Measurements from ENCODE around the gene CD2BP2. TPM values are rescaled to one million over a fixed set of nuclear protein-coding genes. Genes with fewer than 3 reads are reported as not detected.

Gene CD2BP2
- total RNA-seq, 2 donors from 2014 or later: 57.3 to 64.4 TPM

DNA sequence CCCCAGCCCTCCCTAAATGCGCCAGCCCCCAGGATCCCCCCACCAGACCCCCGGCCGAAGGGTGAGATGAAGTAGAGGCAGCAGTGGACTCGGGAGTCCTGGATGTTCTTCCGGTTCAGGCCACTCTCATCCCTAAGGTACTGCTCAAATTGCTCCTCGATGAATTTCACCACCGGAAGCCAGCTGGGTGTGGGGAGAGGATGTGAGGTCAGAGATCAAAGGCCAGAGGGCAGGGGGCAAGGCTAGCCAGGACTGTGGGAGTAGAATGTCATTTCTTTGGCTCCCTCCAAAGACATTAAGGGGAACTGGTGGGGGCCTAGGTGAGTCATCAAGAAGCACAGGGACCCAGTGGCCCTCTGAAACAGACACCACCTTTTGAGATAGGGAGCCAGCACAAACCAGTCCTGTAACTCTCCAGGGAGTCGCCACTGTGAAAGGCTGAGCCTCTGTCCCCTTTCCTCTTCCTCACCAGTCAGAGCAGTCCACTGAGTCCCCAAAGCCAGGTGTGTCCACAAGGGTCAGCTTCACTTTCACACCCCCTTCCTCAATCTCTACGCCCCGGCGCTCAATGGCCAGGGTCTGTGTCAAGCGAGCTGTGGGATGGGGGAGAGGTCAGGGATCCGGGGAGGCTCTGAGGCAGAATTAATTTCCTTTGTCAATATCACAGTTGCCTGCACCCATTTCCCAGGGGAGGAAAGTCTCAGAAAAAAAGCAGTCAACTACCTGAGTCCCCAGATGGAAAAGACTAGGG lies 26.4 kb upstream of the CD2BP2 start:
- DNase-seq (ENCODE audit: low spot score in 2 of 2) (no peak), ATAC-seq (no peak)
- H3K27ac Mint-ChIP-seq: peak overlapping the region; percentile 82 to 98
- H3K36me3 Mint-ChIP-seq: peaks cover 26 to 28% of the 10 kb centered on the region in 2 donors
- H3K9me3 Mint-ChIP-seq: no peaks in the 10 kb centered on the region

DNA sequence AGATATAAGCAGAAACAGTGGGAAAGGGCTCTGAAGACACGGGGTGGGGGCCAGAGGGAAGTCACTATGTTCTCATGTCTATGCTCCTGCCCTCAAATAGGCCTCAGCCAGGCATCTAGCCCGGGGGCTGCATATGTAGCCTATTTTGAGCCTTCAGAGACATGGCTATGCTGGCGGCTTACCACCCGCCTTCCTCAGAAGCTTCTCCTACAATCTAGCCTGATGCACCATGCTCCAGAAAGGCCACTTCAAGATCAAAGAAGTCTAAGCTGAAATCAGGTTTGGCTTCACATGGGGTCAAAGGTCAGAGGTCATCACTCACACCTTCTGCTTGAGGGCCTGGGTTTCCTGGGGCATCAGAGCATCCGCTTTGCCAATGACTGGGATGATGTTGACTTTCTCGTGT lies 25.7 kb upstream of the CD2BP2 start:
- no peak for ATAC-seq
- Mint-ChIP-seq H3K27ac (peak overlapping the region; percentile 60 to 98), H3K9me3 (no peaks in the 10 kb centered on the region), H3K36me3 (peaks cover 26 to 28% of the 10 kb centered on the region in 2 donors)
- no peak for DNase-seq (ENCODE audit: low spot score in 2 of 2)

DNA sequence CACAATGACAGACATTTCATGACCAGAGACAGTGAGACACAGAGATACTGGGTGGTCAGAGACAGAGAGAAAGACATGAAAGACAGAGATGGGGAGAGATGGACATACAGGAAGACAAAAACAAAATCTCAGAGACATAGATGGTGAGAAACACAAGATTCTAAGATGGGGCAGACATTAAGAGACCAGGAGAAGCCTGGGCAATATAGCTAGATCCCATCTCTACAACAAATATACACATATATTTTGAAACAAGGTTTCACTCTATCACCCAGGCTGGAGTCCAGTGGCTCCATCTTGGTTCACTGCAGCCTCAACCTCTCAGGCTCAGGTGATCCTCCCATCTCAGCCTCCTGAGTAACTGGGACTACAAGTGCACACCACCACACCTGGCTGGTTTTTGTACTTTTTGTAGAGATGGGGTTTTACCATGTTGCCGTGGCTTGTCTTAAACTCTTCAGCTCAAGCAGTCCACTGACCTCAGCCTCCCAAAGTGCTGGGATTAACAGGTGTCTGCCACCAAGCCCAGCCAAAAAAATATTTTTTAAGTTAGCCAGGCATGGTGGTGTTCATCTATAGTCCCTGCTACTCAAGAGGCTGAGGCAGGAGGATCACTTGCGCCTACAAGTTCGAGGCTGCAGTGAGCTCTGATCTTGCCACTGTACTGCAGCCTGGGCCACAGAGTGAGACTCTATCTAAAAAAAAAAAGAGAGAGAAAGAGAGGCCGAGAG lies 25.1 kb upstream of the CD2BP2 start:
- Mint-ChIP-seq H3K9me3 (no peaks in the 10 kb centered on the region), H3K27ac (peak overlapping the region; percentile 98 to 99), H3K36me3 (peaks cover 26 to 28% of the 10 kb centered on the region in 2 donors)
- no peak for DNase-seq (ENCODE audit: low spot score in 2 of 2)
- no peak for ATAC-seq

DNA sequence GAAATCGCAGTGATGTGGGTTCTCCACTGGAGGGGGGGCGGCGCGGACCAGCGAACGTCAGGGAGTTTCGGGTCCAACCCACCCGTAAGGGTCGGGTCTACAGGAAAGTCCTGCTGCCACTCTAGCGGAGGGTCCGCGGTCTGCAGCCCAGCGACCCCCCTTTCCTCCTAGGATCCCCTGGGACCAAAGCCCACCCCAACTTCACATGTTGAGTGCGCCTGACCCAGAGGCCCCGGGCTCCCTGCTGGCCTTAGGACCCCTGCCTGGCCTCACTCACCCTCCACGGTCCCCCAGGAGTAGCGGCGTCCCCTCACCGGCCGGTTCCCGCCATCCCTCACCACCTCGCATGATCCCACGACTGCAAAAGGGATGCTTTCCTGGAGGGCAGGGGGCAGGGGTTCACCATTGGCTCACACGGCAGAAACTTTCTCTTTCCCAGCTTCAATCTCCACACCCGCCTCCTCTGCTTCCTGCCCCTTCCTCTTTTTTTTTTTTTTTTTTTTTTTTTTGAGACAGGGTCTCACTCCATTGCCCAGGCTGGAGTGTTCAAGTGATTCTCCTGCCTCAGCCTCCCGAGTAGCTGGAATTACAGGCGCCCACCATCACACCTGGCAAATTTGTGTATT lies 24.2 kb upstream of the CD2BP2 start:
- no peaks in the 10 kb centered on the region for H3K9me3 Mint-ChIP-seq
- ATAC-seq (no peak), DNase-seq (ENCODE audit: low spot score in 2 of 2) (no peak)
- H3K27ac Mint-ChIP-seq: peak overlapping the region; percentile 98 to 99
- peaks cover 26 to 28% of the 10 kb centered on the region in 2 donors for H3K36me3 Mint-ChIP-seq

DNA sequence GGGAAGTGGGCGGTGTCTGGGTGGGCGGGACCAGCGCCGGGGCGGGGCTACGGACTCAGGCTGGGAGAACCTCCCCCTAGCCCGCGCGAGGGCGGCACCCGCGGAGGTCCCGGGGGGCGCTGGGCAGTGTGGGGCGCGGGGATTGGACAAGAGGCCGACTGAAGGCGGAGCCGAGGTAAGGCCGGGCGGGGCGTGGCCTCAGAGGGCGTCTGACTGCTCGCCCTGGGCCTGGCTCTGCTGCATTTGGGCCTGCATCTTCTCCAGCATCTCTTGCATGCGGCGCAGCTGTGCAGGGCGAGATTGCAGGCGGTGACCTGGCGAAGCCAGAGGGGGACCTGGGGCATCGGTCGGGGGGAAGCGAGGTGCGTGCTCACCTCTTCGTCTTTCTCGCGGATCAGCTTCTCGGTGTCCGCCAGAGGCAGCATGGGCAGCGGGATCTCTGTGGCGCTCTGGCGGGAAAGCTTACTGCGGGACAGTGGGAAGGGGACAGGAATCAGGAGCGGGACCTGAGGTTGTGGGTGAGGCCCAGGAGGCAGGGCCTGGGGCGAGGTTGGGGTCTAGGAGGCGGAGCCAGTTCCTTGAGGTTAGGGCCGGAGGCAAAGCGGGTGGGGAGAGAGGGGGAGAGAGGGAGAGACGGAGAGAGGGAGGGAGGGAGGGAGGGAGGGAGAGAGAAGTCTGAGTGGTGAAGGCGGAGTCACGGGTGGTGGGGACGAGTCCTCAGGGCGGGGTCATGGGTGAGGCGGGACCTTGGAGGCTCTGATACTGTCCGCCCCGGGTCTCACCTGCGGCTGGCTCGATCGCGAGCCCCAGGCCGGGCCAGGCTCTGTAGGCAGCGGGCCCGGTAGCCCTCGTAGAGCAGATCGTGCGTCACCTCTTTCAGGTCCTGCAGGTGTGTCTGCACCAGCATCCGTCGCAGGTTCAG lies 23.4 kb upstream of the CD2BP2 start:
- ATAC-seq: peak; percentile 82 to 90
- peak overlapping the region; percentile 98 to 99 for H3K27ac Mint-ChIP-seq
- peak; percentile 97 to 98 for DNase-seq (ENCODE audit: low spot score in 2 of 2)
- no peaks in the 10 kb centered on the region for H3K9me3 Mint-ChIP-seq
- peaks cover 21 to 28% of the 10 kb centered on the region in 2 donors for H3K36me3 Mint-ChIP-seq

DNA sequence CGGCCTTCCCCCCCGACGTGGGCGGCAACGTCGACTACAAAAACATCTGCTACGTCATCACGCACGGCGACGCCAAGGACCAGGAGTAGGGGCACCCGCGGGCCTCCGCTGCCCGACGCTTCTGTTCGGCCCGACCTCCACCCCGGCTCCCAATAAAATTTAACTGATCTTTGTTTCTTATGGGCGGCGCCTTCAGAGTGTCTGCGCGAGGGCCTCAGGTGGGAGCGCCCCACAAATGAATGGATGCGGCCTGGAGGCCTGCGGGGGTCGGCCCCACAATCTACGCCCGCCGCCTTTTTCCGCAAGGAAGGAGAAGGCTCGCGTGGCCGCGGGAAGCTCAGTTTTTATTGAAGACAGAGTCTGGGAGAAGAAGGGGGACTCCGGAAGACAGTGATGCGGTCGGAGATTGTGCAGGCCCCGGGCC lies 22.7 kb upstream of the CD2BP2 start:
- H3K9me3 Mint-ChIP-seq: no peaks in the 10 kb centered on the region
- DNase-seq (ENCODE audit: low spot score in 2 of 2) (peak; percentile 80 to 90), ATAC-seq (peak; percentile 62)
- peak overlapping the region; percentile 98 to 99 for H3K27ac Mint-ChIP-seq
- H3K36me3 Mint-ChIP-seq: peaks cover 16 to 28% of the 10 kb centered on the region in 2 donors

DNA sequence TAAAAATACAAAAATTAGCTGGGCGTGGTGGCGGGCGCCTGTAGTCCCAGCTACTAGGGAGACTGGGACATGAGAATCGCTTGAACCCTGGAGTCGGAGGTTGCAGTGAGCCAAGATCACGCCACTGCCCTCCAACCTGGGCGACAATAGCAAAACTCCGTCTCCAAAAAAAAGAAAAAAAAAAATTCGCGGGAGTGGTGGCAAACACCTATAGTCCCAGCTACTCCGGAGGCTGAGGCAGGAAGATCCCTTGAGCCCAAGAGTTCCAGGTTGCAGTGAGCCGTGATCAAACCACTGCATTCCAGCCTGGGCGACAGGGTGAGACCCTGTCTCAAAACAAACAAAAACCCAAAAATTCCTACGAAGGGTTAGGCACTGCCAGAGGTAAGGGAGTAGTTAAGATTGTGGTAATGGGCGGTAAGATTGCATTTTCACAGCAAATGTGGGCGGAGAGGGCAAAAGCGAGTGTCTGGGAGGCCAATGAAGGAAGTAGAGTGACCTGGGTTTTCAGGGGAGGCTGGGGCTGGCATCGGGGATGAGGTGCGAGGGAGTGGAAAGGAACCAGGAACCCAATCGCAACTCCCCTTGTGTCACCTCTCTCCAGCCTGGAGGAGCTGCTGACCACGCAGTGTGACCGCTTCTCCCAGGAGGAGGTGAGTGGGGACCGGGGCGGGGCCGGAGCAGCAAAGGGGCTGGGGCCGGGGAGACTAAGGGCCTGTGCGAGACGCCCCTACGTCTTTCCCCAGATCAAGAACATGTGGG lies 22.1 kb upstream of the CD2BP2 start:
- Mint-ChIP-seq H3K27ac (peak overlapping the region; percentile 98 to 99), H3K36me3 (peaks cover 12 to 28% of the 10 kb centered on the region in 2 donors), H3K9me3 (no peaks in the 10 kb centered on the region)
- no peak for DNase-seq (ENCODE audit: low spot score in 2 of 2)
- no peak for ATAC-seq

DNA sequence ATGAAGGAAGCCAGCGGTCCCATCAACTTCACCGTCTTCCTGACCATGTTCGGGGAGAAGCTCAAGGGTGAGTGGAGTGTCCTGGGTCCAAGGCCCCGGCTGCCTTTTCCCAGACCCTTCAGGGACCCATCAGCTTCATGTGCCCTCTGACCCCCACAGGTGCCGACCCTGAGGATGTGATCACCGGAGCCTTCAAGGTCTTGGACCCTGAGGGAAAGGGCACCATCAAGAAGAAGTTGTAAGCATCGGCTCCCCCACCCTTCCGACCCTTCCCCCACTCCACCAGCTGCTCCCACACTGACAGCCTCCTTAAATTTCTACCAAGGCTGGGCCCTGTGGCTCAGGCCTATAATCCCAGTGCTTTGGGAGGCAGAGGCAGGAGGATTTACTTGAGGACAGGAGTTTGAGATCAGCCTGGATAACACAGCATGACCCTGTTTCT lies 21.4 kb upstream of the CD2BP2 start:
- H3K36me3 Mint-ChIP-seq: peaks cover 8 to 24% of the 10 kb centered on the region in 2 donors
- ATAC-seq: no peak
- DNase-seq (ENCODE audit: low spot score in 2 of 2): peak in 1 of 2 donors; percentile 52
- peak overlapping the region in 1 of 2 donors; percentile 98 for H3K27ac Mint-ChIP-seq
- no peaks in the 10 kb centered on the region for H3K9me3 Mint-ChIP-seq

DNA sequence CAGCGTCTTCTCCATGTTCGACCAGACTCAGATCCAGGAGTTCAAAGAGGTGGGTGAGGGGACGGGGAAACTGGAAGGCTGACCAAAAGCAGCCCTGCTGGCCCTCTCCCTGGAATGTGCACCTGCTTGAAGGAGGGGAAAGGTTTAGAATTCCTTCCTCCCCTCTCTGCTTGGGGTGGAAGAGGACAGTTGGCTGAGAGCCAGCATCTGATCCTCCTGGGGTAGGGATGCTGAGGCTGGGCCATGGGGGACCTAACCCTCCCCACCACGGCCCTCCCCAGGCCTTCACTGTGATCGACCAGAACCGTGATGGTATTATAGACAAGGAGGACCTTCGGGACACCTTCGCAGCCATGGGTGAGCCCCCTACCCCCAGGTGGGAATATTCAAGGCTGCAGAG lies 20.8 kb upstream of the CD2BP2 start:
- ATAC-seq (no peak), DNase-seq (ENCODE audit: low spot score in 2 of 2) (no peak)
- Mint-ChIP-seq H3K36me3 (peaks cover 7 to 22% of the 10 kb centered on the region in 2 donors), H3K27ac (peak overlapping the region; percentile 69 to 98), H3K9me3 (no peaks in the 10 kb centered on the region)

DNA sequence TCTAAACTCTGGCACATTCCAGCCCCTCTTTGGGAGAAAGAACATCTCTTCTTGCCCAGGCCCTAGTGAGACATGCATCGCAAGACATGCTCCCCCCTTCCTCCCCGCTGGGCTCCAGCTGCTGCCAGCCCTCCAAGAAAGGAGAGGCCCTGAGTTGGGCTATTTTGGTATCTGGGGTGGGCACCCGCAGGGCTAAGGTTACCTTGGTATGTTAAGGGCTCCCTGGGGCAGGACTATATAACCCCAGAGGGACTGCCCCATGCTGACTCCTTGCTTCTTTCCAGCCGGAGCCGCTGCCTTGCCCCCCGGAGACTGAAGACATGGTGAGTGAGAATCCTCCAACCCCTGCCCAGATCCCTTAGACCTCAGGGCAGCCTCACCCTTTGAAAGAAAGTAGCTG lies 19.4 kb upstream of the CD2BP2 start, which contains the start of gene MYL11:
Gene MYL11, plus strand, starts transcription at position 265 of the 400 bp plus-strand sequence. Its CDS starts 56 bp downstream, at position 321.
- peaks cover 1 to 14% of the 10 kb centered on the region in 2 donors for H3K36me3 Mint-ChIP-seq
- peak within 1 kb of the TSS; percentile 94 to 98 for H3K27ac Mint-ChIP-seq
- ATAC-seq (no peak), DNase-seq (ENCODE audit: low spot score in 2 of 2) (no peak)
- no peaks in the 10 kb centered on the region for H3K9me3 Mint-ChIP-seq

DNA sequence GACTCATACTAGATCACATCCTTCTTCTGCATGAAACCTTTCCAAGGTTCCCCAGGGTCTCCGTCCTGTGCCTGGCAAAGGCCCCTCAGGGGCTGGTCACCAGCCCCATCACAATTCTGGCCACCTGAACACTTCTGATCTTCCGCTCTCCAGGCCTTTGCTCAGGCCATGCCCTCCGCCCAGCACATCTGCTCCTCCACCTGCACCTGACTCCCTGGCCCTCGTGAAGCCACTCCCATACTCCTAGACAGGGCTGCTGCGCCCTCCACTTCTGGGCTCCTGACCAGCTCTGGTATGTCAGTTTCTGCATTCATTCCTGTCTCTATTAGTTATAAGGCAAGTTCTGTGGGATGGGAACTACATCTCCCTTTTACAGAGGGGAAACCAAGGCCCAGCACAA lies 17.6 kb upstream of the CD2BP2 start:
- H3K9me3 Mint-ChIP-seq: no peaks in the 10 kb centered on the region
- ATAC-seq: no peak
- DNase-seq (ENCODE audit: low spot score in 2 of 2): peak in 1 of 2 donors; percentile 53
- H3K36me3 Mint-ChIP-seq: peaks cover 16 to 17% of the 10 kb centered on the region in 2 donors
- H3K27ac Mint-ChIP-seq: peak overlapping the region; percentile 70 to 88

DNA sequence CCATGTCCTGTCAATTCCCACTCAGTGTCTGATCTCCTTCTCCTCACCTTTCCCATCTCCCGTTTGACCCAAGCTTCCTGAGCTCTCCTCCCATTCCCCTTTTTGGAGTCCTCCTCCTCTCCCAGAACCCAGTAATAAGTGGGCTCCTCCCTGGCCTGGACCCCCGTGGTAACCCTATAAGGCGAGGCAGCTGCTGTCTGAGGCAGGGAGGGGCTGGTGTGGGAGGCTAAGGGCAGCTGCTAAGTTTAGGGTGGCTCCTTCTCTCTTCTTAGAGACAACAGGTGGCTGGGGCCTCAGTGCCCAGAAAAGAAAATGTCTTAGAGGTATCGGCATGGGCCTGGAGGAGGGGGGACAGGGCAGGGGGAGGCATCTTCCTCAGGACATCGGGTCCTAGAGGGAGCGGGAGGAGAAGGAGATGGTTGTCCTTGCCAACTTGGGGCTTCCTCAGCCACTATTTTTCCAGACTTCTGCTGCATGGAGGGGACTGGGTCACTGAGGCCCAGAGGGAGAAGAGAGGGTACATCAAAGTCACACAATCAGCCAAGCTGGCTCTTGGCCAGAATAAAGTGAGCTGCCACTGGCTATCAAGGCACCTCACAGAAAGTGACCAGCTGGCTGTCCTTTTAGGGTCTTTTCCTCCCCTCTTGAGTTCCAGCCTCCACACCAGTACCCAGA lies 17.1 kb upstream of the CD2BP2 start:
- ATAC-seq: no peak
- DNase-seq (ENCODE audit: low spot score in 2 of 2): peak in 1 of 2 donors; percentile 54
- H3K27ac Mint-ChIP-seq: peak overlapping the region; percentile 88 to 96

DNA sequence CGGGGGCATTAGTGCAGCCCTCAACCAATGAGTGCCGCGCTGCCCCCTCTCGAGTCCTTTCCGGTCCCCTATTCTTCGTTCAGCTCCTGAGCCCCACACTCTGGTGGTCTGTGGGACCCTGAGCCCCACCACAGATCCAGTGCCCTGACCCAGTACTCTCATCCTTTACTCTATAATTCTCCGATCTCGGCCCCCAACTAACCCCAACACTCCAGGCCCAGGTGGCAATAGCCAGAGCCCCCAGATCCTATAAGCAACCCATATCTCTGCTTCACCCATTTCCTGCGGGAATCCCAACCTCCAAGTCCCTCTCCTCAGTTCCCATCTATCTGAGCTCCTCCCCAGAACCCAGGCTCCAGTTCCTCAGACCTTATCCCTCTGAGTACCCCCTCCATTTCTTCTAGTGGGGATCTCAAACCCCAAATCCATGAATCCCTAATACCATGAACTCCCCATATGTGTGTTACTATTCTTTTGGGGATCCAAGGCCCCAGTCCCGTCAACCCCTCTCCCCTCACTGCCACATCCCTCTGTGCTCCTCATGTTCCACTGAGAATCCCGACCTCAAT lies 16.2 kb upstream of the CD2BP2 start:
- ATAC-seq (no peak), DNase-seq (ENCODE audit: low spot score in 2 of 2) (no peak)
- peaks cover 16 to 17% of the 10 kb centered on the region in 2 donors for H3K36me3 Mint-ChIP-seq
- peak overlapping the region; percentile 88 to 96 for H3K27ac Mint-ChIP-seq
- H3K9me3 Mint-ChIP-seq: no peaks in the 10 kb centered on the region

More for the DNA sequence above, 17.1 kb upstream of the CD2BP2 start:
- no peaks in the 10 kb centered on the region for H3K9me3 Mint-ChIP-seq
- peaks cover 16 to 17% of the 10 kb centered on the region in 2 donors for H3K36me3 Mint-ChIP-seq

DNA sequence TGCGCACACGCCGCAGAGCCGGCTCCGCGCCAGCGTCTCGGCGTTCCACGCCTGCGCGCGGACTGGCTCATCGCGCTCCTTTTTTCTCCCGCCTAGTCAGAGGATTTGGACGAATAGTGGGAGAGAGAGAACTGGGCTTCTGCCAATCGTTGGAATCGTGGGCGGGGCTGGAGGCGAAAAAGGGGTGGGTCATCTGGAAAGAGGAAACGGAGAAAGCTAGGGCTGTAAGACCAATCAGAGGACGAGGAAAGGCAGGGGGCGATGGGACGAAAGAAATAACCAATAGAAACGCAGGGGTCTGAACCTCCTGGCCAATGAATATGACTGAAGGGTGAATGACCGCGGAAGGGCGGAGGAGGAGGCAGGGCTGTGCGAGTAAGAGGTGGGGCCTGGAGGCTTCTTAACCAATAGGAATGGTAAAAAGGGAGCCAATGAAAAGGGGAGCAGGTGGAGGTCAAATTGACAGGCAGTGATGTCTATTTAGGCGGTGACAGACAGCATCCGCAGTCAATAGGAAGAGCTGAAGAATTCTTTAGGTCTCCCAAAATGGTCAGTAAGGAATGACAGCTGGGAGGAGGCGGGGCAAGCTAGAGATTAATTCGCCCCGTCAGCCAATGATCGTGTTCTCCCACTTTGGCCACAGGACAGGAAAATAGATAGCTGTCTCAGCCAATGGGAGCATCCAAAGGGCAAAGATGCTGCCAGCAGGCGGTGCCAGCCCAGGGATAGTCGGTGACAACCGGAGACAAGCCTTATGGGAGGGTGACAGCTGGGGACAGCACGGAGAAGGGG lies 15.5 kb upstream of the CD2BP2 start, which contains the start of gene TBC1D10B:
Gene TBC1D10B, minus strand, starts transcription at position 39 of the 792 bp plus-strand sequence. CDS start 311 bp downstream, outside the sequence.
- peaks cover 16 to 18% of the 10 kb centered on the region in 2 donors for H3K36me3 Mint-ChIP-seq
- DNase-seq (ENCODE audit: low spot score in 2 of 2): peak; percentile 97 to 100
- H3K9me3 Mint-ChIP-seq: no peaks in the 10 kb centered on the region
- peak; percentile 86 for ATAC-seq
- peak within 1 kb of the TSS; percentile 88 to 96 for H3K27ac Mint-ChIP-seq
